Ectodermal cell (in vitro differentiated cells): ENCODE data around the gene HOXB13.

Source experiments
- H3K27ac ChIP-seq: 2 replicates; pipeline ENCODE4 v1.7.0; 2013; ENCODE audit warnings: mild to moderate bottlenecking, low read depth, low read length; ENCODE audit not compliant: insufficient read depth, poor library complexity, severe bottlenecking
- H3K27me3 ChIP-seq: 2 replicates; pipeline ENCODE4 v1.7.0; 2013; ENCODE audit warnings: mild to moderate bottlenecking, low read length; ENCODE audit not compliant: insufficient read depth, control insufficient read depth, poor library complexity, severe bottlenecking
- H3K36me3 ChIP-seq: one replicate; pipeline ENCODE4 v1.7.0; 2013; ENCODE audit warnings: low read length; ENCODE audit not compliant: control insufficient read depth, insufficient read depth
- H3K4me1 ChIP-seq: one replicate; pipeline ENCODE4 v1.7.0; 2013; ENCODE audit warnings: low read length; ENCODE audit not compliant: control insufficient read depth, insufficient read depth
- H3K4me3 ChIP-seq: 2 replicates; pipeline ENCODE4 v1.7.0; 2013; ENCODE audit warnings: low read depth, low read length, control low read depth; ENCODE audit not compliant: insufficient read depth
- H3K9me3 ChIP-seq: 2 replicates; pipeline ENCODE4 v1.7.0; 2013; ENCODE audit warnings: mild to moderate bottlenecking, low read length, moderate library complexity; ENCODE audit not compliant: control insufficient read depth
- WGBS, 2 experiments: methylation state at CpG; one replicate each; pipeline ENCODE4 v1.1.7; 2013; ENCODE audit warnings: missing lambda C conversion rate in 2 of 2; 5-methylcytosine and 5-hydroxymethylcytosine counted together

Gene HOXB13

DNA sequence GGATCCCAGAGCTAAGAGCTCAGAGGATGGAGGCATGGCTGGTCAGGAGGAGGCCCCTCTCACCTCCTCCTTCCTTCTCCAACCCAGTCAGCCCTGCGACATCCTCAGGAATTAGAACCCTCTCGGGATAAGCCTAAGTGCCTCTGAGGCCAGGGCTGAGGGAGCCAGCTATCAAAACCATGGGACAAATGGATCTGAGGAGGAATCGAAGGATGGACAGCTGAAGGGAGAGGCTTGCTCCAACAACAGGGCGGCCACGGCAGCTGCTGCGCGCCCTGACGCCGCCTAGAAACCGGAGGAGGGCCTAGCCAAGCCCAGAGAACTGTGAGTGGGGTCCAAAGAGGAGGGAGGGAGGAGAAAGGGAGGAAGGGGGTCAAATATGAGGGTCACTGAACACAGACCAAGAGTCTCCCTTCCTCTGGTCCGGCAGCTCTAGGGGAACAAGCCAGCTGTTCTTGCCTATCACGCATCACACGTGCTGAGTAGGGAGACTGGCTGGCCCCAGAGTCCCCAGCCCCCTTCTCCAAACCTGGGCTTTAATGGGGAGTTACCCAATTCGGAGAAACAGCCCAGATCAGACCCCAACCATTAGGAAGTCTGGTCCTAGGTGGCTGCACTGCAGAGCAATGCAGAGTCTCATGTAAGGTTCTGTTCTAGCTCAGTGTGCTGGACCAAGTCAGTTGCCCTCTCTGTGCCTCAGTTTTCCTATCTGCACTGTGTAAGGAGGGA lies 5.9 kb upstream of the HOXB13 start:
- peaks cover 100% of the 10 kb centered on the region for H3K27me3 ChIP-seq
- H3K27ac ChIP-seq: no peak overlapping the region
- 13 to 16% methylated on average over 14 of the region's 14 CpGs for WGBS, 2 experiments

GRCh38 chr17:48733632-48734328 lies 5.2 kb upstream of the HOXB13 start:
- no peaks in the 10 kb centered on the region for H3K4me1 ChIP-seq
- no peak overlapping the region for H3K4me3 ChIP-seq
- peaks cover 100% of the 10 kb centered on the region for H3K27me3 ChIP-seq
- H3K27ac ChIP-seq: no peak overlapping the region
- no peaks in the 10 kb centered on the region for H3K36me3 ChIP-seq
- 10 to 12% methylated on average over 22 of the region's 22 CpGs for WGBS, 2 experiments
- no peaks in the 10 kb centered on the region for H3K9me3 ChIP-seq

More for the DNA sequence above, 5.9 kb upstream of the HOXB13 start:
- no peaks in the 10 kb centered on the region for H3K9me3 ChIP-seq
- H3K4me3 ChIP-seq: no peak overlapping the region
- no peaks in the 10 kb centered on the region for H3K4me1 ChIP-seq
- no peaks in the 10 kb centered on the region for H3K36me3 ChIP-seq

- no peaks in the 10 kb centered on the region for H3K36me3 ChIP-seq
- 3 to 4% methylated on average over 50 of the region's 50 CpGs for WGBS, 2 experiments
- peaks cover 100% of the 10 kb centered on the region for H3K27me3 ChIP-seq
- no peak overlapping the region for H3K4me3 ChIP-seq
- no peaks in the 10 kb centered on the region for H3K4me1 ChIP-seq
- no peak overlapping the region for H3K27ac ChIP-seq
- no peaks in the 10 kb centered on the region for H3K9me3 ChIP-seq
Measured at GRCh38 chr17:48732688-48733629, 4.4 kb upstream of the HOXB13 start.

GRCh38 chr17:48731355-48731754 lies 2.8 kb upstream of the HOXB13 start:
- Histone ChIP-seq H3K27ac (no peak overlapping the region), H3K4me1 (no peaks in the 10 kb centered on the region), H3K4me3 (no peak overlapping the region), H3K27me3 (peaks cover 100% of the 10 kb centered on the region), H3K9me3 (no peaks in the 10 kb centered on the region), H3K36me3 (no peaks in the 10 kb centered on the region)

GRCh38 chr17:48730240-48730550 lies 1.6 kb upstream of the HOXB13 start:
- WGBS, 2 experiments: 53 to 54% methylated on average over 3 of the region's 3 CpGs
- no peak overlapping the region for H3K27ac ChIP-seq
- H3K36me3 ChIP-seq: no peaks in the 10 kb centered on the region
- no peaks in the 10 kb centered on the region for H3K9me3 ChIP-seq
- no peaks in the 10 kb centered on the region for H3K4me1 ChIP-seq
- peaks cover 100% of the 10 kb centered on the region for H3K27me3 ChIP-seq
- no peak overlapping the region for H3K4me3 ChIP-seq

GRCh38 chr17:48729335-48730239 lies 1.0 kb upstream of the HOXB13 start:
- H3K4me1 ChIP-seq: no peaks in the 10 kb centered on the region
- no peaks in the 10 kb centered on the region for H3K9me3 ChIP-seq
- WGBS, 2 experiments: 6 to 9% methylated on average over 19 of the region's 19 CpGs
- no peak overlapping the region for H3K27ac ChIP-seq
- no peaks in the 10 kb centered on the region for H3K36me3 ChIP-seq
- H3K27me3 ChIP-seq: peaks cover 100% of the 10 kb centered on the region
- H3K4me3 ChIP-seq: no peak overlapping the region

GRCh38 chr17:48727415-48728175 lies 955 bp downstream of the HOXB13 start:
- H3K36me3 ChIP-seq: no peaks in the 10 kb centered on the region
- no peaks in the 10 kb centered on the region for H3K4me1 ChIP-seq
- H3K4me3 ChIP-seq: no peak overlapping the region
- H3K9me3 ChIP-seq: no peaks in the 10 kb centered on the region
- H3K27ac ChIP-seq: no peak overlapping the region
- peaks cover 100% of the 10 kb centered on the region for H3K27me3 ChIP-seq
- 38% methylated on average over 7 of the region's 9 CpGs for WGBS, 2 experiments

DNA sequence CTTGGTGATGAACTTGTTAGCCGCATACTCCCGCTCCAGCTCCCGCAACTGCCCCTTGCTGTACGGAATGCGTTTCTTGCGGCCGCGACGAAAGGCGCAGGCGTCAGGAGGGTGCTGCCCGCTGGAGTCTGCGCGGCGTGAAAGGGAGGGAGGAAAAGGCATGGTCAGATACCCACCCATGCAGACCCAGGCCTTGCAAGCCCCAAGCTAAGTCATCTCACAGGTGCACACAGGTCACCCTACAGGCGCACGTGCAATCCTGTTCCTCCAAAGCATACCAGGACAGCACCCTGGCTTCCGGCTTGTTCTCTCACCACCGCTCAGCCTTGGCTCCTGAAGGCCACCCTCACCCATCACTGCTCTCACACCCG lies 1.6 kb downstream of the HOXB13 start:
- 25 to 30% methylated on average over 20 of the region's 20 CpGs for WGBS, 2 experiments
- Histone ChIP-seq H3K4me1 (no peaks in the 10 kb centered on the region), H3K4me3 (no peak overlapping the region)

More for the DNA sequence above, 1.6 kb downstream of the HOXB13 start:
- Histone ChIP-seq H3K27ac (no peak overlapping the region), H3K9me3 (no peaks in the 10 kb centered on the region), H3K27me3 (peaks cover 100% of the 10 kb centered on the region), H3K36me3 (no peaks in the 10 kb centered on the region)
